ENCODE measurements around the gene CERK. TPM values are rescaled to one million over a fixed set of nuclear protein-coding genes. Genes with fewer than 3 reads are reported as not detected.

CERK gene
- total and polyA plus RNA-seq, 2 of the 8 experiments (the other 6 are each of a cell fraction or from before 2014, with no cell fraction given), result 26.6 to 59.0 TPM

- no peak for TF ChIP-seq FOSL1 (IDR thresholded peaks at IDR 0.05; ENCODE audit: insufficient read depth, low read depth, low read length)
- no peak for TF ChIP-seq BCL11A (IDR thresholded peaks at IDR 0.05; ENCODE audit: low read depth in 2 of 2, low read length in 2 of 2)
- TF ChIP-seq JUN (IDR thresholded peaks at IDR 0.05; ENCODE audit: low read depth, low read length), result no peak
- no peak for TF ChIP-seq JUND (IDR thresholded peaks at IDR 0.05; ENCODE audit: low read length)
- TF ChIP-seq CBX8 (IDR thresholded peaks at IDR 0.05; ENCODE audit: borderline replicate concordance, low read depth, low read length), result no peak
- no peak for TF ChIP-seq CHD1 (IDR thresholded peaks at IDR 0.05; ENCODE audit: low read depth, low read length)
- TF ChIP-seq SP2 (IDR thresholded peaks at IDR 0.05; ENCODE audit: low read length), result no peak
- TF ChIP-seq SIN3A (conservative IDR thresholded peaks at IDR 0.05 in 1 of 2, IDR thresholded peaks at IDR 0.05 in 1 of 2; ENCODE audit: low read depth in 1 of 2, low read length in 2 of 2), result no peak
Measured at GRCh38 chr22:46661221-46661851, 76.7 kb downstream of the CERK start (continued).

Data from H1 (cell line).